ENCODE results near the gene FNDC3A. TPM values are rescaled to one million over a fixed set of nuclear protein-coding genes. Genes with fewer than 3 reads are reported as not detected.
"Not testable (repeated sequence)": the region's sequence is repeated elsewhere in the genome, so short reads cannot be mapped to it uniquely, and the experiment has no call there.

The FNDC3A gene
- total and polyA plus RNA-seq, 4 donors: 17.6 to 87.6 (median 34.5) TPM

- Histone ChIP-seq H3K9me3 (ENCODE audit: control insufficient read depth in 4 of 4, insufficient read depth in 3 of 4, low read length in 3 of 4) (no peaks in the 10 kb centered on the region), H3K27ac (ENCODE audit: low read depth in 1 of 2, low read length in 1 of 2) (no peak overlapping the region), H3K27me3 (ENCODE audit: control insufficient read depth in 3 of 3, insufficient read depth in 3 of 3, low read length in 2 of 3) (no peaks in the 10 kb centered on the region), H3K4me3 (no peak overlapping the region), H3K4me1 (ENCODE audit: control insufficient read depth in 5 of 5, insufficient read depth in 5 of 5, low read length in 5 of 5) (peaks cover 0 to 11% (median 0%) of the 10 kb centered on the region in 5 donors), H3K9ac (ENCODE audit: insufficient read depth in 1 of 2, low read length in 2 of 2) (no peak overlapping the region), H3K36me3 (ENCODE audit: control insufficient read depth in 4 of 4, insufficient read depth in 4 of 4, low read length in 4 of 4) (peaks cover 0 to 2% (median 0%) of the 10 kb centered on the region in 4 donors)
- no peak for TF ChIP-seq CTCF (IDR thresholded peaks at IDR 0.05; ENCODE audit: control extremely low read depth, extremely low read depth)
- ATAC-seq (ENCODE audit: insufficient read depth, low FRiP score) (no peak), DNase-seq (no peak)
Measured at GRCh38 chr13:49063011-49063410, 87.3 kb downstream of the FNDC3A start.

- WGBS, 2 donors: 67 to 77% methylated on average over 1 of the region's 1 CpG
- TF ChIP-seq CTCF (IDR thresholded peaks at IDR 0.05; ENCODE audit: control extremely low read depth, extremely low read depth): no peak
Measured at GRCh38 chr13:49063497-49063896, 87.8 kb downstream of the FNDC3A start.

GRCh38 chr13:49064476-49064875 is 88.8 kb downstream of the FNDC3A start:
- no peaks in the 10 kb centered on the region for H3K27me3 ChIP-seq (ENCODE audit: control insufficient read depth in 3 of 3, insufficient read depth in 3 of 3, low read length in 2 of 3)
- H3K36me3 ChIP-seq (ENCODE audit: control insufficient read depth in 4 of 4, insufficient read depth in 4 of 4, low read length in 4 of 4): peaks cover 0 to 4% (median 2%) of the 10 kb centered on the region in 4 donors
- ATAC-seq (ENCODE audit: insufficient read depth, low FRiP score): no peak
- TF ChIP-seq CTCF (IDR thresholded peaks at IDR 0.05; ENCODE audit: control extremely low read depth, extremely low read depth): no peak
- no peak for DNase-seq
- H3K9ac ChIP-seq (ENCODE audit: insufficient read depth in 1 of 2, low read length in 2 of 2): no peak overlapping the region
- no peak overlapping the region for H3K4me3 ChIP-seq
- no peak overlapping the region for H3K27ac ChIP-seq (ENCODE audit: low read depth in 1 of 2, low read length in 1 of 2)
- peaks cover 0 to 4% (median 0%) of the 10 kb centered on the region in 4 donors for H3K9me3 ChIP-seq (ENCODE audit: control insufficient read depth in 4 of 4, insufficient read depth in 3 of 4, low read length in 3 of 4)
- H3K4me1 ChIP-seq (ENCODE audit: control insufficient read depth in 5 of 5, insufficient read depth in 5 of 5, low read length in 5 of 5): peaks cover 0 to 11% (median 0%) of the 10 kb centered on the region in 5 donors
- 97 to 99% methylated on average over 3 of the region's 3 CpGs for WGBS, 2 donors

More at GRCh38 chr13:49063497-49063896, 87.8 kb downstream of the FNDC3A start:
- no peak overlapping the region for H3K4me3 ChIP-seq
- H3K27me3 ChIP-seq (ENCODE audit: control insufficient read depth in 3 of 3, insufficient read depth in 3 of 3, low read length in 2 of 3): no peaks in the 10 kb centered on the region
- peaks cover 0 to 11% (median 0%) of the 10 kb centered on the region in 5 donors for H3K4me1 ChIP-seq (ENCODE audit: control insufficient read depth in 5 of 5, insufficient read depth in 5 of 5, low read length in 5 of 5)
- no peak for ATAC-seq (ENCODE audit: insufficient read depth, low FRiP score)
- no peak for DNase-seq
- peaks cover 0 to 4% (median 0%) of the 10 kb centered on the region in 4 donors for H3K9me3 ChIP-seq (ENCODE audit: control insufficient read depth in 4 of 4, insufficient read depth in 3 of 4, low read length in 3 of 4)
- no peak overlapping the region for H3K27ac ChIP-seq (ENCODE audit: low read depth in 1 of 2, low read length in 1 of 2)
- H3K36me3 ChIP-seq (ENCODE audit: control insufficient read depth in 4 of 4, insufficient read depth in 4 of 4, low read length in 4 of 4): peaks cover 0 to 3% (median 1%) of the 10 kb centered on the region in 4 donors
- no peak overlapping the region for H3K9ac ChIP-seq (ENCODE audit: insufficient read depth in 1 of 2, low read length in 2 of 2)

- Histone ChIP-seq H3K36me3 (ENCODE audit: control insufficient read depth in 4 of 4, insufficient read depth in 4 of 4, low read length in 4 of 4) (peaks cover 0 to 4% (median 2%) of the 10 kb centered on the region in 4 donors), H3K9me3 (ENCODE audit: control insufficient read depth in 4 of 4, insufficient read depth in 3 of 4, low read length in 3 of 4) (peaks cover 0 to 4% (median 0%) of the 10 kb centered on the region in 4 donors), H3K9ac (ENCODE audit: insufficient read depth in 1 of 2, low read length in 2 of 2) (no peak overlapping the region), H3K27ac (ENCODE audit: low read depth in 1 of 2, low read length in 1 of 2) (no peak overlapping the region), H3K27me3 (ENCODE audit: control insufficient read depth in 3 of 3, insufficient read depth in 3 of 3, low read length in 2 of 3) (no peaks in the 10 kb centered on the region), H3K4me1 (ENCODE audit: control insufficient read depth in 5 of 5, insufficient read depth in 5 of 5, low read length in 5 of 5) (peaks cover 0 to 11% (median 0%) of the 10 kb centered on the region in 5 donors), H3K4me3 (no peak overlapping the region)
- 87 to 89% methylated on average over 2 of the region's 2 CpGs for WGBS, 2 donors
- DNase-seq: no peak
- no peak for TF ChIP-seq CTCF (IDR thresholded peaks at IDR 0.05; ENCODE audit: control extremely low read depth, extremely low read depth)
- ATAC-seq (ENCODE audit: insufficient read depth, low FRiP score): no peak
Measured at GRCh38 chr13:49066856-49067255, 91.1 kb downstream of the FNDC3A start.

GRCh38 chr13:49068498-49068897 is 92.8 kb downstream of the FNDC3A start:
- not testable (repeated sequence) for H3K36me3 ChIP-seq (ENCODE audit: control insufficient read depth in 4 of 4, insufficient read depth in 4 of 4, low read length in 4 of 4); H3K4me1 ChIP-seq (ENCODE audit: control insufficient read depth in 5 of 5, insufficient read depth in 5 of 5, low read length in 5 of 5); H3K4me3 ChIP-seq; H3K9ac ChIP-seq (ENCODE audit: insufficient read depth in 1 of 2, low read length in 2 of 2); H3K27me3 ChIP-seq (ENCODE audit: control insufficient read depth in 3 of 3, insufficient read depth in 3 of 3, low read length in 2 of 3); H3K27ac ChIP-seq (ENCODE audit: low read depth in 1 of 2, low read length in 1 of 2); H3K9me3 ChIP-seq (ENCODE audit: control insufficient read depth in 4 of 4, insufficient read depth in 3 of 4, low read length in 3 of 4); ATAC-seq (ENCODE audit: insufficient read depth, low FRiP score); DNase-seq
- WGBS, 2 donors: 97 to 100% methylated on average over 1 of the region's 1 CpG

Measured in lung (tissue), 12 donors.